Ishikawa (cell line): ENCODE results near the gene BCL2L15.

ENCODE experiments used
- CEBPB ChIP-seq: IDR thresholded peaks from 2 replicates; pipeline ENCODE4 v1.6.1; 2012
- CREB1 ChIP-seq: IDR thresholded peaks from 2 replicates; pipeline ENCODE4 v1.6.1; 2012; ENCODE audit warnings: low read depth
- EGR1 ChIP-seq: IDR thresholded peaks from 2 replicates; pipeline ENCODE4 v1.6.1; 2012
- EP300 ChIP-seq: IDR thresholded peaks from 2 replicates; pipeline ENCODE4 v1.6.1; 2012; ENCODE audit warnings: borderline replicate concordance
- FOXM1 ChIP-seq: IDR thresholded peaks from 2 replicates; pipeline ENCODE4 v1.6.1; 2012; ENCODE audit warnings: low read depth, borderline replicate concordance
- MAX ChIP-seq: IDR thresholded peaks from 2 replicates; pipeline ENCODE4 v1.6.1; 2012
- NFIC ChIP-seq: IDR thresholded peaks from 2 replicates; pipeline ENCODE4 v1.6.1; 2012
- RAD21 ChIP-seq: IDR thresholded peaks from 2 replicates; pipeline ENCODE4 v1.6.1; 2012; ENCODE audit warnings: low read depth
- REST ChIP-seq: IDR thresholded peaks from 2 replicates; pipeline ENCODE4 v1.6.1; 2012; ENCODE audit warnings: low read depth, mild to moderate bottlenecking
- TAF1 ChIP-seq: IDR thresholded peaks from 2 replicates; pipeline ENCODE4 v1.6.1; 2012; ENCODE audit warnings: low read depth, mild to moderate bottlenecking
- TCF12 ChIP-seq: IDR thresholded peaks from 2 replicates; pipeline ENCODE4 v1.6.1; 2012; ENCODE audit warnings: low read depth
- TEAD4 ChIP-seq: IDR thresholded peaks from 2 replicates; pipeline ENCODE4 v1.6.1; 2012
- USF1 ChIP-seq: IDR thresholded peaks from 2 replicates; pipeline ENCODE4 v1.6.1; 2012
- YY1 ChIP-seq: IDR thresholded peaks from 2 replicates; pipeline ENCODE4 v1.6.1; 2012; ENCODE audit warnings: low read depth
- ZBTB7A ChIP-seq: IDR thresholded peaks from 2 replicates; pipeline ENCODE4 v1.6.1; 2012; ENCODE audit warnings: low read depth

BCL2L15 gene

GRCh38 chr1:113913887-113914664 lies 26.7 kb upstream of the BCL2L15 start:
- TF ChIP-seq TEAD4 (no peak), REST (no peak), NFIC (no peak), YY1 (no peak)

- no peak for TF ChIP-seq REST
- no peak for TF ChIP-seq YY1
- no peak for TF ChIP-seq TEAD4
- no peak for TF ChIP-seq RAD21
- TF ChIP-seq FOXM1: no peak
- no peak for TF ChIP-seq USF1
- no peak for TF ChIP-seq MAX
- TF ChIP-seq TCF12: no peak
- no peak for TF ChIP-seq NFIC
- TF ChIP-seq CEBPB: no peak
- TF ChIP-seq TAF1: no peak
- TF ChIP-seq CREB1: no peak
- no peak for TF ChIP-seq EP300
- no peak for TF ChIP-seq EGR1
Observed at GRCh38 chr1:113913312-113913668, 25.9 kb upstream of the BCL2L15 start.

- TF ChIP-seq EP300 (no peak), REST (no peak), RAD21 (no peak), EGR1 (no peak), YY1 (no peak), TCF12 (no peak), FOXM1 (no peak), ZBTB7A (no peak)
Observed at GRCh38 chr1:113912594-113913311, 25.4 kb upstream of the BCL2L15 start.

- no peak for TF ChIP-seq REST
- peak; percentile 54; the same call in 1 of the 2 replicates for TF ChIP-seq ZBTB7A
- TF ChIP-seq FOXM1: no peak
- TF ChIP-seq MAX: no peak
Observed at GRCh38 chr1:113905435-113905861, 18.1 kb upstream of the BCL2L15 start.
